Stimulated activated CD4-positive, alpha-beta T cell treated with anti-CD3 and anti-CD28 coated beads, Interleukin-1b, Interleukin-23, amount 100 ng/mL, for 4 hours (primary cell): ENCODE results near the gene KRT26.

ENCODE experiments used
- DNase-seq, 2 donors: peaks; one replicate each; pipeline ENCODE4 v3.0.0-alpha.2; 2020; ENCODE audit warnings: low read depth in 2 of 2

Gene KRT26

DNA sequence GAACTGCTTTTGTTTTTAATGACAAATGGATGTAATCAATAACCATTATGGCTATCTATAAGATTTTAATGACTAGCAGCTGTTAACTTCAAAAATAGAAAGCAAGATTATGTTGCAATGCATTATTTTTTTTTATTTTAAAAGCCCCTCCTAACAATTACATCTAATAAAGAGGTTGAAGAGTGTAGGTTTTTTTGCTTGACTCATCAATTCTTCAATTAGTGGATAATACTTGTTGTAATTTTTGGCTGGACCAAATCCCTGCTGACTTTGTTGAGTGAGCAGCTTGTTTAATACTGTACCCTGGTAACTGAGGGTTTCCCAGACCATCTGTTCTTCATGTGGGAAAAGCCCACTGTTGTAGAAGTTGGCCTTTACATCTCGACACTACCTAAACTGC lies 41.0 kb downstream of the KRT26 start:
- DNase-seq = no peak

DNA sequence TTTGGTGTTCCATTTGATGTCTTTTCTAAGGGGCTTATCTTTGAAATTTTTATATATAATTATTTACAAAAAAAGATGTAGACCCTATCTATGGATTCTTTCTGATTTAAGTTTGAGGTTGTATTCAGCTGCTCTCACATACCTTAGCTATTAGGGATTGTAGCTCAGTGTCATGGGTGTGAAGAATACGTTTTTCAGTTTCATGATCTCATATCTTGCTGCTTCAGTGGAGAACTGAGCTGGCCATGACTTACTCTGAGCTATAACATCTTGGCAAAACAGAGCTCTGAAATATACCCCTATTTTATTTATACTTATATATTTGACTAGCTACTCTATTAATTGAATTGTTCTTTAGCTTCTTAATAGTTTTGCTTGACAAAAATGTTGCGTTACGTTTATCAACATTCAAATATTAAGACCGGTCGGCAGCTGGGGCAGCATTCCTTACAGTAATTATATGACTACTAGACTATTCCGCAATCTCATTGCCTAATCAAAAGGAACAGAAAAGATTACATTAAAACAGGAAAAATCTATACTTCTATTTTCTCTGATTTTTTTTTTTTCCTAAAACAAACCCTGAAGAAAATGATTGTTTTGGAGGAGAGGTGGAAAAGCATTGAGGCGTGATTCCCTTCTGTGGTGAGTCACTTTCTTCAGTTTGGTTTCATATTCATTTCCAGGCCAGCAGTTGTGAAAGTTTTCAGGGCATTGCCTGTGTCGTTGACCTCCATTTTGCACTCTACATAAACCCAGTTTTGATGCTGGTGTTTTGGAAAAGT lies 44.4 kb downstream of the KRT26 start:
- DNase-seq = no peak

DNA sequence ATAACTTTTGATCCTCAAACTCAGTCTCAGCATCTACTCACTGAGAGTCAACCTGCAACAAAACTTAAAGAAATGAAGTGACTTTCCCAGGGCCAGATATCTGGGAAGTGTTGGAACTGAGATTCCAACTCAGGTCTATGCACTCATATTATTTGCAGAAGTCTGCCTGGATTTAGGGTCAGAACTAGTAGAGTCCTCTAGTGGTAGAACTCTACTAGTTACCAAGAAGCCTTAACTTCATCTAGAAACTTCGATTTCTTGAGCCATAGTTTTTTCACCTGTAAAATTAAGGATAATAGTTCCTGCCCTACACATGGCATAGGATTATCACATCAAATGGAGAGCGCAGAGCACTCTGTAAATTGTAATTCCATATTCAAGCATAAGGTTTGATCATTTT lies 45.1 kb downstream of the KRT26 start:
- no peak for DNase-seq

DNA sequence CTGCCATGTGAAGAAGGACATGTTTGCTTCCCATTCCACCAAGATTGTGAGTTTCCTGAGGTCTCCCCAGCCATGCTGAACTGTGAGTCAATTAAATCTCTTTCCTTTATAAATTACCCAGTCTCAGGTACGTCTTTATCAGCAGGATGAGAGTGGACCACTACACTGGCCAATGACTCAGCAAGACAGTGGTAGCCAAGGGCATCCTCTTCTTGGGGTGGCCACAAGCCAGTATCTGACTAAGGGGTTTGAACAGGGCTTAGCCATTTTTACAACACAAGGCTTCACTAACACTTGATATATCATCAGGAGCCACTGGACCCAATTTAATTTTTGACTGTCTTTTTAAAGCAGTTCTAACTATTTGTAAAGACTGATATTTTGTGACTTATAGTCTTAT lies 47.3 kb downstream of the KRT26 start:
- DNase-seq = no peak

DNA sequence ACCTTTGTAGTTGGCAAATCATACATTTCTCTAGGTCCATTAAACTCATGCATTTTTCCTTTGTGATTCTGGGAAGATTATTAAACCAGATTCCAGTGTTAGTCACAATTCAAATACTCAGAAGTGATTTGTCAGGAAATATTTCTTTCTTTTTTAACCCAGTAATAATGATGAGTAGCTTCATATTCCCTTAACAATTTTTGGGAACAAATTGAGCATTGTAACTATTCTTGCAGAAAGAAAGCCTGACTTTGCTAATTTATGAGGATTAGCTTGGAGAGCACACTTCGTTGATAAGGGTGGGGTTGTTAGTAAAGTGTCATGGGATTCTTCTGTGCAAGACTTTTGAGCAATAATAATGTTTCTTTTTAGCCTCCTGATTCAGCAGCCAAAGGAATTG lies 49.8 kb downstream of the KRT26 start:
- no peak for DNase-seq

DNA sequence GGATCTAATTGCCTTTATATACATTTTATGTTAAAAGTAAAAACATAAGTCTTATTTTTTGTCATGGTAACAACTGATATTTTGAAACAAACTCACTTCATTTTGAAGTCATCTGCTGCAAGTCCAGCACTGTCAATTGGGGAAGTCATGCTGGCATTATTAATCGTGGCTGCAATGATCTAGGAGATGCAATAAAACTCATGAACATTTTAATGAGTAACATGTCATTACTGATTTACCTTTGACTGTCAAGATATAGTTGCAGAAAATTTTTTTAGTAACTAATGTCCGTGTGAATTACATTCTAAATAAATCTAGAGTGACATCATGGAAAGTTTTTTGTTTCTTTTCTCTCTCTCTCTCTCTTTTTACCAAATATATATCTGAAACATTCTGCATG lies 51.1 kb downstream of the KRT26 start:
- DNase-seq = no peak

DNA sequence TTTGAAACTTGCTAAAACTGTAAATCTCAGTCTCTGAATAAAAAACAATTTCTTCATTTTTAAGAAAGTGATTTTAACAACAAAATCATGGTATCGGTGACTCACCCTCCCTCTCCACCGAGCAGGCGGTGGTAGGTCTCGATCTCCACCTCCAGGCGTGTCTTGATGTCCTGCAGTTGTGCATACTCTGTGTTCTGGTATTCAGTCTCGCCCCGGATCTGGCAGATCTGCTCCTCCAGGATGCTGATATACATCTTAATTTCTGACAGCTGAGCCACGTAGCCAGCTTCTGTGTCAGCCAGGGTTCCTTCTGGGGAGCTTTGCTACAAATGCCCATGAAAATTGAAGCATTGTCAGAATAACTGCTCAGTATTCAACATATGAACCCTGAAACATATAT lies 53.1 kb downstream of the KRT26 start:
- DNase-seq = no peak

DNA sequence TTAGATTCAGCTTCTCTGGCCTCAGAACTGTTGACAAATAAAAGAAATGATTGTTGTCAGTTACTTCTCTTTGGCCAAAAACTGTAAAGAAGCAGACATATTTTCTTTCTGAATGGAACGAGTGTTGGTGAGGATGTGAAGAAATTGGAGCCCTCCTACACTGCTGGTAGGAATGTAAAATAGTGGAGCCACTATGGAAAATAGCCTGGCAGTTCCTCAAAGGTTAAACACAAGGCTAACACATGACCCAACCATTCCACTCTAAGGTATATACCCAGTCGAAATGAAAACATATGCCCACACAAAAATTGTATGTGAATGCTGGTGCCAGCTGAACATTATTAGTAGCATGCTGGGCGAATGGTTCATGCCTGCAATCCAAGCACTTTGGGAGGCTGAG lies 54.2 kb downstream of the KRT26 start:
- DNase-seq = no peak
